22Rv1 (cell line): Measurements from ENCODE around the gene PNLDC1.

Experiments
- ZFX ChIP-seq: fragments of 450-650 bp; IDR thresholded peaks from 2 replicates; pipeline ENCODE4 v1.6.1; 2017; ENCODE audit warnings: antibody characterized with exemption, borderline replicate concordance
- TF ChIP-seq, protein P1 (sequence below): fragments of 450-650 bp; IDR thresholded peaks from 2 replicates; pipeline ENCODE4 v1.5.1; 2017; ENCODE audit warnings: mild to moderate bottlenecking

DNA sequence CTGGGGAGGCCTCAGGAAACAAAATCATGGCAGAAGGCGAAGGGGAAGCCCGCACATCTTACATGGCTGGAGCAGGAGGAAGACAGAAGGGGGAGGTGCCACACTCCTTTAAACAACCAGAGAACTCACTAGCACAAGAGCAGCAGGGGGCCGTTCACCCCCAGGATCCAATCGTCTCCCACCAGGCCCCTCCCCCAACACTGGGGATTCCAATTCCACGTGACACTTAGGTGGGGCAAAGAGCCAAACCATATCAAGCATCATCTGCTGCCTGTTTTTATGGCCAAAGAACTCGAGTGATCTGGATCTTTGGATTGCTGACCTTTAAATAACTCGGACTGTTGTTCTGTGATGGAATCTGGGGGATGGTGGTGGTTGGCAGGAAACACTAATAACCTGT, 28.0 kb downstream of the PNLDC1 start:
- TF ChIP-seq, protein P1, sequence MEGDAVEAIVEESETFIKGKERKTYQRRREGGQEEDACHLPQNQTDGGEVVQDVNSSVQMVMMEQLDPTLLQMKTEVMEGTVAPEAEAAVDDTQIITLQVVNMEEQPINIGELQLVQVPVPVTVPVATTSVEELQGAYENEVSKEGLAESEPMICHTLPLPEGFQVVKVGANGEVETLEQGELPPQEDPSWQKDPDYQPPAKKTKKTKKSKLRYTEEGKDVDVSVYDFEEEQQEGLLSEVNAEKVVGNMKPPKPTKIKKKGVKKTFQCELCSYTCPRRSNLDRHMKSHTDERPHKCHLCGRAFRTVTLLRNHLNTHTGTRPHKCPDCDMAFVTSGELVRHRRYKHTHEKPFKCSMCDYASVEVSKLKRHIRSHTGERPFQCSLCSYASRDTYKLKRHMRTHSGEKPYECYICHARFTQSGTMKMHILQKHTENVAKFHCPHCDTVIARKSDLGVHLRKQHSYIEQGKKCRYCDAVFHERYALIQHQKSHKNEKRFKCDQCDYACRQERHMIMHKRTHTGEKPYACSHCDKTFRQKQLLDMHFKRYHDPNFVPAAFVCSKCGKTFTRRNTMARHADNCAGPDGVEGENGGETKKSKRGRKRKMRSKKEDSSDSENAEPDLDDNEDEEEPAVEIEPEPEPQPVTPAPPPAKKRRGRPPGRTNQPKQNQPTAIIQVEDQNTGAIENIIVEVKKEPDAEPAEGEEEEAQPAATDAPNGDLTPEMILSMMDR, result no peak
- TF ChIP-seq ZFX, result no peak
